SH-SY5Y (cell line): Measurements from ENCODE around the gene MAB21L2.

Source experiments
- GATA2 ChIP-seq: IDR thresholded peaks from 2 replicates; pipeline ENCODE4 v1.6.1; 2011; ENCODE audit warnings: mild to moderate bottlenecking, low read depth, low read length
- GATA3 ChIP-seq: IDR thresholded peaks from 2 replicates; pipeline ENCODE4 v1.6.1; 2011; ENCODE audit warnings: low read depth, mild to moderate bottlenecking, low read length, moderate library complexity

DNA sequence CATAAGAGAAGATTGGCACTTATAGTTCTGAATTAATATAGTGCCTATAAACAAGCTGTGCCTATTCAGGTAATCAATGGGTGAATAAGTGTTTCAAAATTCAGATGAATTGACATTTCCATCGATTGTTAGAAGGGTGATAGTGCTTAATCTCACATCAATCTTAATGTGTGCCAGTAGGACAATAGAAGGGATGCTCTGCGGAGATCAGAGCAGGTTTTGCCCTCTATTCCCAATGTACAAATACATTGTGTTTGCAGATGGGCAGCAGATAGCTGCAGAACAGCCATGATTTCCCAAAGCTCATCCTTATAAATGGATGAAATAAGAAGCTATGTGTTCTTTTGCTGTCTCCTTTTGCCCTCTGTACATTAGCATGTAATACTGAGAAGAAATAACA is 7.2 kb downstream of the MAB21L2 start:
- TF ChIP-seq GATA3 (peak; percentile 34; the same call in 1 of the 2 replicates), GATA2 (peak; percentile 75; the same call in 1 of the 2 replicates)
